Uterus (tissue), 2 donors: ENCODE data around the gene PTPRN2.

Experiments
- CTCF ChIP-seq, 4 experiments: fragments of 200-600 bp in 2 of 4; fragments of 450-650 bp in 2 of 4; sonication (generic) in 2 of 4; IDR thresholded peaks; one replicate each; pipeline ENCODE4 v1.5.1; 2016 to 2019; ENCODE audit warnings: antibody characterized with exemption in 4 of 4, mild to moderate bottlenecking in 2 of 4, moderate library complexity in 1 of 4
- POLR2A ChIP-seq, 2 donors: fragments of 450-650 bp; IDR thresholded peaks; one replicate each; pipeline ENCODE4 v1.6.1; 2016; ENCODE audit warnings: antibody characterized with exemption in 2 of 2, mild to moderate bottlenecking in 1 of 2, moderate library complexity in 1 of 2

GRCh38 chr7:158274404-158274811 is 313.2 kb downstream of the PTPRN2 start:
- TF ChIP-seq CTCF (IDR thresholded peaks at IDR 0.05) (no peak), POLR2A (IDR thresholded peaks at IDR 0.05) (no peak)
